Right lobe of liver (tissue), 6 donors: ENCODE results near the gene RAB1A. TPM values are rescaled to one million over a fixed set of nuclear protein-coding genes. Genes with fewer than 3 reads are reported as not detected.
A peak's percentile ranks its signal among the peaks of the same experiment; 100 is the strongest.

Experiments
- ATAC-seq, 4 donors: fragments of 200-7000 bp; cut with Tn5 transposase; one replicate each; pipeline ENCODE4 v1.9.1; 2020; ENCODE audit warnings: mild to moderate bottlenecking in 4 of 4, moderate library complexity in 4 of 4
- DNase-seq, 3 donors: peaks; one replicate each; pipeline ENCODE4 v3.0.0-alpha.2; 2020
- H3K27ac ChIP-seq, 3 donors: fragments of 200-600 bp; one replicate each; pipeline ENCODE4 v1.8.0; 2022
- H3K27me3 ChIP-seq, 2 donors: fragments of 200-600 bp; one replicate each; pipeline ENCODE4 v1.8.0; 2022
- H3K36me3 ChIP-seq, 4 donors: fragments of 200-600 bp; sonication (generic) in 1 of 4; one replicate each; pipeline versions ENCODE4 v1.5.1 to v1.8.0; 2017 to 2022; ENCODE audit warnings: control low read depth in 1 of 4
- H3K4me1 ChIP-seq, 4 donors: fragments of 200-600 bp; sonication (generic) in 1 of 4; one replicate each; pipeline versions ENCODE4 v1.5.1 to v1.8.0; 2017 to 2022; ENCODE audit warnings: control low read depth in 1 of 4
- H3K4me3 ChIP-seq, 3 donors: fragments of 200-600 bp; one replicate each; pipeline ENCODE4 v1.8.0; 2022
- H3K9me3 ChIP-seq, 4 donors: fragments of 200-600 bp; sonication (generic) in 1 of 4; one replicate each; pipeline versions ENCODE4 v1.5.1 to v1.8.0; 2017 to 2022; ENCODE audit warnings: control low read depth in 1 of 4
- POLR2A ChIP-seq: fragments of 450-650 bp; IDR thresholded peaks from one replicate; pipeline ENCODE4 v1.6.1; 2017; ENCODE audit warnings: antibody characterized with exemption, mild to moderate bottlenecking
- WGBS: methylation state at CpG from one replicate; pipeline ENCODE4 v1.1.6; 2018; ENCODE audit warnings: low coverage, low lambda C conversion rate; ENCODE audit not compliant: insufficient coverage; ENCODE audit errors: missing lambda C conversion rate; 5-methylcytosine and 5-hydroxymethylcytosine counted together
- intact Hi-C, 2 donors: fragments of 100-400 bp; cut with DNase I; formaldehyde crosslinking; loops; one replicate each; pipeline versions ENCODE4 v1.11.2 to v1.14.1; 2022
- total RNA-seq, 6 experiments: library from RNA; depleted of rRNA in 2 of 6; stranded (reverse); fragments of >200 nt in 2 of 6; fragmentation: NEBNext Ultra II Directional in 3 of 6; extraction: Animal tissue kit (Norgen Biotek cat#: 25700) in 3 of 6; gene quantifications; one replicate each; pipeline versions ENCODE4 v1.1.0 to v1.2.4, GENCODE V29; 2016 to 2023
- TF ChIP-seq, protein P1 (sequence below), 4 donors: fragments of 200-600 bp in 3 of 4; fragments of 450-650 bp in 1 of 4; IDR thresholded peaks; one replicate each; pipeline versions ENCODE4 v1.5.1 to v1.8.0; 2016 to 2022; ENCODE audit warnings: antibody characterized with exemption in 4 of 4, mild to moderate bottlenecking in 2 of 4
- donor health status: DM: no; HTN: yes; CAD: no.
- donor health status: DM: no; HTN: no; CAD: no.
- donor health status: DM: no; HTN: no; CAD: no.
- donor health status: DM: no; HTN: yes; CAD: no.
- donor health status: DM: no; HTN: yes; CAD: no.

The RAB1A gene
- total RNA-seq, 6 experiments from 2014 or later = 65.0 to 119 (median 81.3) TPM

DNA sequence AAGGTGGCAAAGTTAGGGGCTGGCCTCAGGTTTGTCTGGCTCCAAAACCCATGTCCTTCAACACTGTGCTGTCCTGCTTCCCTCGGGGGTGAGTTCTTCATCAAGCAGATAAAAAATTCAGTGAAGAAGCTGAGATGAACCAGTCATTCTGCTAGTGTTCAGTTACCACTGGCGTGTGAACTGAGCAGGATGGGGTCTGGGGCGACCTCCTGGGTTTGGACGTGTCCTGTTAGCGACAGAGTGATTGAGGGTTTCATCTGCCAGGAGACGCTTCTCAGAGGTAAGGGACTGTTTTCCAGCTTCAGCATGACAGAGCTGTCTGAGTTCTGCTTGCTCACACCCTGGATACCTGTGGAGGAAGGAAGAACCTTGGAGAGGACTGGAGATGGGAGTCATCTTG lies 59.0 kb downstream of the RAB1A start:
- intact Hi-C loops = no loop called here
- Histone ChIP-seq H3K4me3 (no peak overlapping the region), H3K36me3 (peaks cover 0 to 11% (median 2%) of the 10 kb centered on the region in 4 donors), H3K9me3 (no peaks in the 10 kb centered on the region), H3K27ac (no peak overlapping the region), H3K4me1 (peaks cover 0 to 16% (median 3%) of the 10 kb centered on the region in 4 donors), H3K27me3 (no peaks in the 10 kb centered on the region)
- TF ChIP-seq, protein P1, sequence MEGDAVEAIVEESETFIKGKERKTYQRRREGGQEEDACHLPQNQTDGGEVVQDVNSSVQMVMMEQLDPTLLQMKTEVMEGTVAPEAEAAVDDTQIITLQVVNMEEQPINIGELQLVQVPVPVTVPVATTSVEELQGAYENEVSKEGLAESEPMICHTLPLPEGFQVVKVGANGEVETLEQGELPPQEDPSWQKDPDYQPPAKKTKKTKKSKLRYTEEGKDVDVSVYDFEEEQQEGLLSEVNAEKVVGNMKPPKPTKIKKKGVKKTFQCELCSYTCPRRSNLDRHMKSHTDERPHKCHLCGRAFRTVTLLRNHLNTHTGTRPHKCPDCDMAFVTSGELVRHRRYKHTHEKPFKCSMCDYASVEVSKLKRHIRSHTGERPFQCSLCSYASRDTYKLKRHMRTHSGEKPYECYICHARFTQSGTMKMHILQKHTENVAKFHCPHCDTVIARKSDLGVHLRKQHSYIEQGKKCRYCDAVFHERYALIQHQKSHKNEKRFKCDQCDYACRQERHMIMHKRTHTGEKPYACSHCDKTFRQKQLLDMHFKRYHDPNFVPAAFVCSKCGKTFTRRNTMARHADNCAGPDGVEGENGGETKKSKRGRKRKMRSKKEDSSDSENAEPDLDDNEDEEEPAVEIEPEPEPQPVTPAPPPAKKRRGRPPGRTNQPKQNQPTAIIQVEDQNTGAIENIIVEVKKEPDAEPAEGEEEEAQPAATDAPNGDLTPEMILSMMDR (IDR thresholded peaks at IDR 0.05) = no peak
- TF ChIP-seq POLR2A = no peak
- DNase-seq (no peak), ATAC-seq (no peak)
- 84% methylated on average over 5 of the region's 6 CpGs for WGBS

DNA sequence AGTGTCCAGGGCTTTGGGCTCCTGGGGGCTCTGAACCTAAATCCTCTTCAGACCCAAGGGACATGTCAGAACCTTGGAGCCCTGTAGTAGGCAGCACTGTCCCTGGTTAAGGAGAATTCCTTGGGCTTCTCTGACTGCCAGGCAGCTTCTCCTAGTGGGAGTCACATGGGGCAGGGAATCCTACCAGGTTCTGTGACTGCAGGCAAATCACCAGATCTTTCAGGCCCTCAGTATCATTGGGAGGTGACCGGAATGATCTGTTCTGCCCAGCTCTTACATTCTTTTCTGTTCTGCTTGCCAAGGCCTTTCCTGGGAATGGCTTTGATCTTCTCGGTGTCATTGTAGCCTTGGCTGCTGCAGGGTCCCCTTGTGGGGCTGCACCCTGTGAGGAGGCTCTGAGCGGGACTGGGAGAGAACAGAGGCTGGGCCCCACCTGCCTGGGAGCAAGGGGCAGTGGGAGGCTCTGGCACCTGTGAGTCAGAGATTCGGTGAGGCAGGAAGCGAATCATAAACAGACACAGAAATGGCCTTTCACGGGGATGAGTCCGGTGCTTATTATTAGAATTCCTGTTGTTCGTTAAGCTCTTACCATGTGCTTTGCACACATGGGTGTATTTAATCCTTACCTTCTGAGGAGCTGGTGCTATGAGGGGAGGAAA lies 59.6 kb downstream of the RAB1A start:
- WGBS = 60% methylated on average over 2 of the region's 8 CpGs
- H3K36me3 ChIP-seq = peaks cover 0 to 11% (median 2%) of the 10 kb centered on the region in 4 donors
- TF ChIP-seq, protein P1 (IDR thresholded peaks at IDR 0.05) = no peak
- no peak for TF ChIP-seq POLR2A
- H3K27ac ChIP-seq = no peak overlapping the region
- peaks cover 0 to 16% (median 2%) of the 10 kb centered on the region in 4 donors for H3K4me1 ChIP-seq
- no peak overlapping the region for H3K4me3 ChIP-seq
- intact Hi-C loops = no loop called here
- no peak for DNase-seq
- no peaks in the 10 kb centered on the region for H3K27me3 ChIP-seq
- peak in 1 of 4 donors; percentile 3 for ATAC-seq
- H3K9me3 ChIP-seq = no peaks in the 10 kb centered on the region

DNA sequence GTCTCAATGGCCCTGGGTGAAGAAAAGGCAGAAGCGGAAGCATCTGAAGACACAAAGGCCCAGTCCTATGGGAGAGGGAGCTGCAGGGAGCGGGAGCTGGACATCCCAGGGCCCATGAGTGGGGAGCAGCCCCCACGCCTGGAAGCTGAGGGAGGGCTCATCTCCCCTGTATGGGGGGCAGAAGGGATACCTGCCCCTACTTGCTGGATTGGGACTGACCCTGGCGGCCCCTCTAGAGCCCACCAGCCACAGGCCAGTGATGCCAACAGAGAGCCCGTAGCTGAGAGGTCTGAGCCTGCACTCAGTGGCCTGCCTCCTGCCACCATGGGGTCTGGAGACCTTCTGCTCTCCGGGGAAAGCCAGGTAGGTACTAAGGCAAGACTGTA lies 60.5 kb downstream of the RAB1A start:
- no CpG with 5 or more reads among the region's 6 CpGs for WGBS
- TF ChIP-seq POLR2A = no peak
- TF ChIP-seq, protein P1 (IDR thresholded peaks at IDR 0.05) = no peak
- peaks cover 0 to 20% (median 6%) of the 10 kb centered on the region in 4 donors for H3K4me1 ChIP-seq

DNA sequence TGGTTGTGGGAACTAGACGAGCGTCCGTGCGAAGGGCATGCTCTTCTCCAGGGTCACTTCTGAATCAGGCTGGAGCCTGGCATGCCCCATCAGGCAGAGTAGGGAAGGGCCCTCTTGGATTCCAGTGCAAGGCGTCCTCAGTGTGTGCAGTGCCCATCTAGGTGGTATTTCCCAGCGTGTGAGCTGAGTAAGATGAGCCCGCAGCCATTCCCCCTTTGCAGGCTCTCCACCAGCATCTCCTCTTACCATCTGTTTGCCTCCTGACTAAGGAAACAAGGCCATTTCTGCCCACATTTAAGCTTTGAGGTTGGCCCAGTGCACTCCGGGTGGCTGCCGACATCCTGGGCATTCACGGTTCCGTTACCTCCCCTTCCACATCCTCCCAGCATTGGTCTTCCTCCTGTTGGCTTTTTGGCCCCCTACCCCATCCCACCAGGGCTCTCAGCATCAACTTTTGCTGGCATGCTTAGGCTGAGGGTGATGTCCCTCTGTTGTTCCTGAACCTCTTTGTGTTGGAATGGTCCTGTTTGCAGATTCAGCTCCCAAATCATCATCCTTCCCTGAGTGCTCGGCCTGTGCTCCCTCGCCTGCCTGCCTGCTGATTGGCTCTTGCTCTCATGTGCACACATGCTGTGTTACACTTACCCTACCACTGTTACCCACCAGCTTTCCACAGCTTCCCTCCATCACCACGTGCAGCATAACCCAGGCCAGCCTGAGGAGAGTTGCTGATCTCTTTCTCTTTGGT lies 61.9 kb downstream of the RAB1A start:
- Histone ChIP-seq H3K4me3 (no peak overlapping the region), H3K4me1 (peaks cover 0 to 22% (median 7%) of the 10 kb centered on the region in 4 donors), H3K27ac (no peak overlapping the region), H3K36me3 (no peaks in the 10 kb centered on the region), H3K27me3 (no peaks in the 10 kb centered on the region), H3K9me3 (no peaks in the 10 kb centered on the region)
- intact Hi-C loops = no loop called here
- DNase-seq (no peak), ATAC-seq (no peak)
- WGBS = 59% methylated on average over 5 of the region's 14 CpGs
- TF ChIP-seq POLR2A = no peak
- TF ChIP-seq, protein P1 (IDR thresholded peaks at IDR 0.05) = no peak

More for the DNA sequence above, 60.5 kb downstream of the RAB1A start:
- Histone ChIP-seq H3K36me3 (peaks cover 0 to 10% (median 0%) of the 10 kb centered on the region in 4 donors), H3K4me3 (no peak overlapping the region), H3K9me3 (no peaks in the 10 kb centered on the region), H3K27ac (no peak overlapping the region), H3K27me3 (no peaks in the 10 kb centered on the region)
- DNase-seq = no peak
- intact Hi-C loops = no loop called here
- no peak for ATAC-seq
